SK-N-MC (cell line): ENCODE results near the gene SEMA4B.

Experiments
- EZH2 ChIP-seq: fragments of 200-600 bp; sonication (generic); IDR thresholded peaks from one replicate; pipeline ENCODE4 v1.6.1; 2017; ENCODE audit warnings: antibody characterized with exemption
- FOXP2 ChIP-seq: optimal IDR thresholded peaks from 2 replicates; pipeline ENCODE3; 2011; ENCODE audit warnings: mild to moderate bottlenecking, moderate library complexity; ENCODE audit not compliant: insufficient read depth; ENCODE audit errors: extremely low read length, control extremely low read depth
- POLR2AphosphoS5 ChIP-seq: IDR thresholded peaks from 2 replicates; pipeline ENCODE4 v1.6.1; 2012; ENCODE audit warnings: mild to moderate bottlenecking, low read depth, low read length, borderline replicate concordance

DNA sequence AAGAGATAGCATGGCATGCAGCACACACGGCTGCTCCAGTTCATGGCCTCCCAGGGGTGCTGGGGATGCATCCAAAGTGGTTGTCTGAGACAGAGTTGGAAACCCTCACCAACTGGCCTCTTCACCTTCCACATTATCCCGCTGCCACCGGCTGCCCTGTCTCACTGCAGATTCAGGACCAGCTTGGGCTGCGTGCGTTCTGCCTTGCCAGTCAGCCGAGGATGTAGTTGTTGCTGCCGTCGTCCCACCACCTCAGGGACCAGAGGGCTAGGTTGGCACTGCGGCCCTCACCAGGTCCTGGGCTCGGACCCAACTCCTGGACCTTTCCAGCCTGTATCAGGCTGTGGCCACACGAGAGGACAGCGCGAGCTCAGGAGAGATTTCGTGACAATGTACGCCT is 27.8 kb downstream of the SEMA4B start:
- TF ChIP-seq POLR2AphosphoS5 (no peak), EZH2 (no peak), FOXP2 (no peak)
